ENCODE measurements around the gene HFE. TPM values are rescaled to one million over a fixed set of nuclear protein-coding genes. Genes with fewer than 3 reads are reported as not detected.

Gene HFE
- total RNA-seq, 4 donors from 2014 or later: 7.5 to 9.8 (median 8.3) TPM

DNA sequence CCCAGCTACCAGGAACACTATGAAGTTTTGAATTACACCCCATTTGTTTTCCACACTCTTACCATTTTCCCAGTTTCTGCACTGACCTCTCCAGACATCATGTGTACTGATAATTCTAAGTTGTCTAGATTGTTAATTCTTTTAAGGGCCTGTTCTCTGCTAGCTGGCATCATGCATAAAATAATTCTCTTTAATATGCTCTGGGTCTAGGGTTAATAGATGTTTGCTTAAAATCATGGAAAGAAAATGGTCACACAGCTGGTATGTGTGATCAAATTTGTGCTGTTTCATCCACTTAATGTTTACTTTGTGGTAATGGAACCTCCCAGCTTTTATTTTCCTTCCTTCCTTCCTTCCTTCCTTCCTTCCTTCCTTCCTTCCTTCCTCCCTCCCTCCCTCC lies 49.1 kb downstream of the HFE start:
- no peaks in the 10 kb centered on the region for H3K27me3 ChIP-seq
- H3K4me1 ChIP-seq: peaks cover 19% of the 10 kb centered on the region in 2 donors
- H3K36me3 ChIP-seq: peaks cover 0 to 5% of the 10 kb centered on the region in 2 donors

DNA sequence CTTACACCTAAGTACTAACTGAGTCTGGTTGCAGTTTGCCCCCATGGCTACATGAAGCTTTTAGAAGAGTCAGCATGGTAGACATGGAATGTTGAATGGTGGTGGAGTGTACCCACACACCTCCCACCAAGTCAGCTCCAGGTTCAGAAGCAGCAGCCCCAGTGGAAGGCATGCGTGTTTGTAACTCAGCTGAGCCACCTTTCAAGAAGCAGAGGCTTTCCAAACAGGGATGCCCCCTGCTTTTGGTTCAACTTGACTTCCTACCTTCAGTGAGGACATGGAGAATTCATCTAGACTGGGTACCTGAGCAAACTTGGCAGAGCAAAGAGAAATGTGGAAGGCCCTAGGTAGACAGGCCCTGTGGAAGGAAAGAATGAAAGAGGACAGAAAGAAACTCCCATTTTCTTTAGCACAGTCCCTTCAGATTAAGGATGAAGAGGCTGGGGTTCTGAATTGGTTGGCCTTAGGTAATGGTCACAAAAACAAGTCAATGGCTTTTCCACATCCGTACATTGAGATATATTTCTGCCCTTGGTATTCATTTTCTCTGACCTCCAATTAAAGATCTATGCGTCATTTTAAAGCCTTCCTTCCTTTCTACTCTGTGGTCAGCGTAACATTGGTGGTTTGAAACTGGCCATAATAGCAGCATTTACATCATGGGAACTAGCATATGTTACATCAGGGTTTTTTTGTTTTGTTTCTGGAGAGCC lies 53.2 kb downstream of the HFE start:
- Histone ChIP-seq H3K27ac (peak overlapping the region; percentile 86 to 92 (median 90)), H3K27me3 (no peaks in the 10 kb centered on the region), H3K4me1 (peaks cover 30 to 33% of the 10 kb centered on the region in 2 donors), H3K9me3 (no peaks in the 10 kb centered on the region), H3K4me3 (replicated peaks in 1 of 3) (no peak overlapping the region), H3K36me3 (peaks cover 0 to 5% of the 10 kb centered on the region in 2 donors)
- 98% methylated on average over 4 of the region's 4 CpGs for WGBS, 2 donors
- TF ChIP-seq, protein P1, sequence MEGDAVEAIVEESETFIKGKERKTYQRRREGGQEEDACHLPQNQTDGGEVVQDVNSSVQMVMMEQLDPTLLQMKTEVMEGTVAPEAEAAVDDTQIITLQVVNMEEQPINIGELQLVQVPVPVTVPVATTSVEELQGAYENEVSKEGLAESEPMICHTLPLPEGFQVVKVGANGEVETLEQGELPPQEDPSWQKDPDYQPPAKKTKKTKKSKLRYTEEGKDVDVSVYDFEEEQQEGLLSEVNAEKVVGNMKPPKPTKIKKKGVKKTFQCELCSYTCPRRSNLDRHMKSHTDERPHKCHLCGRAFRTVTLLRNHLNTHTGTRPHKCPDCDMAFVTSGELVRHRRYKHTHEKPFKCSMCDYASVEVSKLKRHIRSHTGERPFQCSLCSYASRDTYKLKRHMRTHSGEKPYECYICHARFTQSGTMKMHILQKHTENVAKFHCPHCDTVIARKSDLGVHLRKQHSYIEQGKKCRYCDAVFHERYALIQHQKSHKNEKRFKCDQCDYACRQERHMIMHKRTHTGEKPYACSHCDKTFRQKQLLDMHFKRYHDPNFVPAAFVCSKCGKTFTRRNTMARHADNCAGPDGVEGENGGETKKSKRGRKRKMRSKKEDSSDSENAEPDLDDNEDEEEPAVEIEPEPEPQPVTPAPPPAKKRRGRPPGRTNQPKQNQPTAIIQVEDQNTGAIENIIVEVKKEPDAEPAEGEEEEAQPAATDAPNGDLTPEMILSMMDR (IDR thresholded peaks at IDR 0.05): no peak
- no peak for TF ChIP-seq POLR2A (IDR thresholded peaks at IDR 0.05)
- intact Hi-C loops (cut with DNase I): no loop called here
- DNase-seq: no peak

More for the DNA sequence above, 49.1 kb downstream of the HFE start:
- Histone ChIP-seq H3K27ac (peak overlapping the region in 2 of 3 donors; percentile 21 to 92), H3K9me3 (no peaks in the 10 kb centered on the region), H3K4me3 (replicated peaks in 1 of 3) (no peak overlapping the region)
- TF ChIP-seq, protein P1 (IDR thresholded peaks at IDR 0.05): no peak
- TF ChIP-seq POLR2A (IDR thresholded peaks at IDR 0.05): no peak
- intact Hi-C loops (cut with DNase I): no loop called here
- DNase-seq: no peak

DNA sequence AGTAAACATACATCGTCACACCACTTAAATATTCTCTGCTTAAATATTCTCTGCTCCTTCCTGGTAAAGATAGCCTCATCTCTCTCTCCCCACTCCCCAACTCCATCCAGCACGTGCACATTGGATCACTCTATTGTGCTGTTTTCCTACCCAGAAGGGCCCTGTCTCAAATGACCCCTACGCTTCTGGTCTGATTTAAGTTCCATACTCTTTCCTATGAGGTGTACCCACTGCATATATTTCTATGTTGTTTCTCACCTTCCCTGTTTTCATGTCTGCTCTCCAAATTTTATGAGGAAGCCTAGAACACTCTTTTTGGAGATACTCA lies 53.7 kb downstream of the HFE start:
- Histone ChIP-seq H3K4me3 (replicated peaks in 1 of 3) (no peak overlapping the region), H3K27ac (peak overlapping the region; percentile 86 to 92 (median 90)), H3K36me3 (peaks cover 0 to 5% of the 10 kb centered on the region in 2 donors), H3K27me3 (no peaks in the 10 kb centered on the region), H3K4me1 (peaks cover 29 to 31% of the 10 kb centered on the region in 2 donors), H3K9me3 (no peaks in the 10 kb centered on the region)
- DNase-seq: no peak
- intact Hi-C loops (cut with DNase I): no loop called here
- 91 to 98% methylated on average over 3 of the region's 3 CpGs for WGBS, 2 donors
- TF ChIP-seq POLR2A (IDR thresholded peaks at IDR 0.05): no peak
- TF ChIP-seq, protein P1 (IDR thresholded peaks at IDR 0.05): no peak

DNA sequence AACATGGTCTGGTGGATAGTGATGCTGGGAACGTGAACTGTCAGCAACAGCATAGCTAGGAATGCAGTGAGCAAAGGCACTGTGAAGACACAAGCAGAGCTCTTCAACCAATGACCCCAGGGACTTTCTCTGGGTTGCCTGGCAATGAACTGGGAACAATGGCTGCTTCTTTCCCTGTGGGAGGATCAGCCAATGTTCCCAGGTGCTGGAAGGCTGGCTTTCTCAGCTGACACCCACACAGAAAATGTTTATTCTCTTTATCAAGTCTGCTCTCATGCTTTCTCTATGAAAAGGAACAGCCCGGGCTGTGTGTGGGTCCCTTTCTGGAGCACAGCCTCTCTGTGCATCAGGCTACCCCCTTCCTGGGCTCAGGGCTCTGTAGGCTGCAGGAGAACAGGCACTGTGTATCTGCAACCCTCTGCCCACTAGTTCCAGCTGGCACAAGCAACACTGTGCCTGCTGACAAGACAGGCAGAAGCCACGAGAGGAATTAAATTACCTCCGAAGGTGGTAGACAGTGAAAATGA lies 54.2 kb downstream of the HFE start:
- peaks cover 29 to 31% of the 10 kb centered on the region in 2 donors for H3K4me1 ChIP-seq
- intact Hi-C loops (cut with DNase I): no loop called here
- WGBS, 2 donors: 64 to 66% methylated on average over 4 of the region's 4 CpGs
- peak overlapping the region; percentile 86 to 92 (median 90) for H3K27ac ChIP-seq
- peak; percentile 41 to 64 for DNase-seq
- TF ChIP-seq, protein P1 (IDR thresholded peaks at IDR 0.05): no peak
- TF ChIP-seq POLR2A (IDR thresholded peaks at IDR 0.05): no peak
- H3K36me3 ChIP-seq: peaks cover 0 to 5% of the 10 kb centered on the region in 2 donors
- H3K9me3 ChIP-seq: no peaks in the 10 kb centered on the region
- H3K27me3 ChIP-seq: no peaks in the 10 kb centered on the region
- no peak overlapping the region for H3K4me3 ChIP-seq (replicated peaks in 1 of 3)

DNA sequence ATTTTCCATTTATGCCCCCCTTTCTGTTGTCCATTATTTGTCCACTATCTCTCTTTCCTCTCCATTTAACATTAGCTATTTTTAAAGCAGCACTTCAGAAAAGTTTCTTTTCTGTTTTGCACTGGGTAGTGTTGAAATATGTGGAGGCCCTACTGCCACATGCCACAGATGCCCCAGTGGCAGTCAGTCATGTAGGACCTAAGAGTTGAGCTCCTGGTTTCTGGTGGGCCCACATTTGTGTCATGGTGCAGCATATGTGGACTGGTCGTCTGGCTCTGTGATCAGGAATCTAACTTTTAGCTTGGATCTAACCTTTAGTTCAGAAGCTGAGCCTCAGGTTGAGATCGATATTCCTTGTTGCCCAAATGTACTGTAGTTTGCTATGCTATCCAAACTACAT lies 54.8 kb downstream of the HFE start:
- intact Hi-C loops (cut with DNase I): no loop called here
- no peaks in the 10 kb centered on the region for H3K27me3 ChIP-seq
- H3K36me3 ChIP-seq: peaks cover 0 to 5% of the 10 kb centered on the region in 2 donors
- H3K27ac ChIP-seq: peak overlapping the region; percentile 86 to 92 (median 90)
- H3K4me3 ChIP-seq (replicated peaks in 1 of 3): no peak overlapping the region
- no peaks in the 10 kb centered on the region for H3K9me3 ChIP-seq
- 66 to 76% methylated on average over 2 of the region's 2 CpGs for WGBS, 2 donors
- peak in 1 of 2 donors; percentile 58 for TF ChIP-seq POLR2A (IDR thresholded peaks at IDR 0.05)
- TF ChIP-seq, protein P1 (IDR thresholded peaks at IDR 0.05): no peak
- DNase-seq: peak; percentile 65 to 74
- peaks cover 26 to 31% of the 10 kb centered on the region in 2 donors for H3K4me1 ChIP-seq
